Measurements from ENCODE around the gene KLHL12.

The KLHL12 gene

DNA sequence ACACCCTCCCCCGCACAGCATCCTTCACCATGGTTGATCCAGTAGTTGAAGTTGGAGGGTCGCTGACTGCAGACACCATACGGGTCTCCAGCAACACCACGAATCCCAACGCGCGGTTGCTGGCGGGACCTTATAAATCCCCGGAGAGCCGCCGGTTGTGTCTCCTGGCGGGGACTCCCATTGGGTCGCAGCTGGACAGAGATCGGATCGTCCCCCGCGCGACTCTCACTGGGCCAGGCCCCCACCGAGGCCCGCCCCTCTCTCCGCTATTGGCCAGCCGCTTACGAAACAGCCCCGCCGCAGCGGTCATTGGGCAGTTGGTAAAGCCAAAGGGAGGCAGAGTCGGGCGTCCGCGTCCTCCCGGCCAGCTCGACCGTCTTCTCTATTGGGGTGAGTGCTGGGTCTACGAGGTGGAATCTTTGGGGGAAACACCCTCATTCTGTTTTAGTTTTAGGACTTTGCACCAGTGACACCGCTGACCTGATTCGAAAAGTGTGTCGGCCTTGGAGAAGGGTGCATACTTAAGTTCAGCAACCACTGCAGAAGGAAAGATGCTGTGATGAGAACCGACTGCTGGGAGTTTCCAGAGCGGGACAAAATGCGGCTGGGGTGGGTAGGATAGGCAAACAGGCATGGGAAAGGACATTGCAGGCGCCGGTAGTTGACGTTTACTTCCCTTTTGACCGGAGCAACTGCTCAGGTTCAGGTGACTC lies 65.5 kb downstream of the KLHL12 start:
- DNase-seq (ENCODE audit: low spot score): peak; percentile 97
- no peak for TF ChIP-seq CTCF (conservative IDR thresholded peaks at IDR 0.05; ENCODE audit: low read depth)
- 0 out of 2 replicates have a peak overlapping the region, but pooled peaks have one; percentile 4 for H3K27ac ChIP-seq
- CTCF ChIA-PET: interaction anchor here (1.3 to 1.5 kb wide), 3 partner anchors 9 to 142 kb away, joined by 3 to 6 read pairs (median 3); no protein-coding TSS in a partner anchor
- POLR2A ChIA-PET (ENCODE audit: low non-redundant PET): interaction anchor here (0.7 to 2.2 kb wide), 5 partner anchors 27 to 1400 kb away, joined by 3 to 8 read pairs (median 3); partner anchors contain the start of genes KDM5B, PCAT6 and RABIF

DNA sequence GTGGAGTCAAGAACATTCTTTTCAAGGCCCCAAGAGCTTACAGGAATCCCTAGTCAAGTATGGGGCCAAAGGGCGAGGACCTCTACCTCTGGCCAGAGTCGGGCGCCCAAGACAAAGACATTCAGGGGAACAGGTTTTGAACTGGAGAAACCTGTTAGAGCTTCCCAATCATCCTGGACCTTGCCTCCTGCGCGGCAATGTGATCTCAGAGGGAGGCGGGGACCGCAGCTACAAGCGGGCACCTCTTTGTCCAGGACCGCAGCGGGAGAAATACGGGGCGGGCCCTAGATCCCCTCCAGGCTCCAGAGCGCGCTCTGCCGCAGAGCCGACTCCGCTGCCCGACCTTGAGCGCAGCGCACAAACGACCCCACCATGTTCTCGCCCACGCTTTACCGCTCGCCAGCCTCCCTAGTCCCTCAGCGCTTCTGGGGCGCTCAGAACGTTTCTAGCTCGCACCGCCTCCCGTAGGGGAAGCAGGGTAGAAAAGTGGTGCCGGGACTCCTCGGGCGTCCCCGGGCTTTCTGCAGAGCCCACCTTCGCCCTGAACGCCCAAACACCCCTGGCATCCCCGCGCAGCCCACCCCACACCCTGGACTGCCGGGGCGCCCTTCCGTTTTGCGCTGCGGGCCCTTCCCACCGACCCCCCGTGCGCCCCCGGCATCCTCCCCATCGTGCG lies 66.2 kb downstream of the KLHL12 start:
- ChIA-PET POLR2A (ENCODE audit: low non-redundant PET) (interaction anchor here (1.2 to 2.2 kb wide), 3 partner anchors 28 to 53 kb away, joined by 3 to 8 read pairs (median 4); partner anchors contain the start of genes KDM5B, PCAT6 and RABIF), CTCF (interaction anchor here (0.5 to 1.5 kb wide), 6 partner anchors 8 to 1426 kb away, joined by 3 to 6 read pairs (median 3); no protein-coding TSS in a partner anchor)
- peak; percentile 85 for DNase-seq (ENCODE audit: low spot score)
- no peak overlapping the region for H3K27ac ChIP-seq
- TF ChIP-seq CTCF (conservative IDR thresholded peaks at IDR 0.05; ENCODE audit: low read depth): no peak

- CTCF ChIA-PET: no interaction called here
- no peak overlapping the region for H3K27ac ChIP-seq
- POLR2A ChIA-PET (ENCODE audit: low non-redundant PET): no interaction called here
- TF ChIP-seq CTCF (conservative IDR thresholded peaks at IDR 0.05; ENCODE audit: low read depth): no peak
- no peak for DNase-seq (ENCODE audit: low spot score)
Observed at GRCh38 chr1:202858789-202859414, 68.1 kb downstream of the KLHL12 start.

DNA sequence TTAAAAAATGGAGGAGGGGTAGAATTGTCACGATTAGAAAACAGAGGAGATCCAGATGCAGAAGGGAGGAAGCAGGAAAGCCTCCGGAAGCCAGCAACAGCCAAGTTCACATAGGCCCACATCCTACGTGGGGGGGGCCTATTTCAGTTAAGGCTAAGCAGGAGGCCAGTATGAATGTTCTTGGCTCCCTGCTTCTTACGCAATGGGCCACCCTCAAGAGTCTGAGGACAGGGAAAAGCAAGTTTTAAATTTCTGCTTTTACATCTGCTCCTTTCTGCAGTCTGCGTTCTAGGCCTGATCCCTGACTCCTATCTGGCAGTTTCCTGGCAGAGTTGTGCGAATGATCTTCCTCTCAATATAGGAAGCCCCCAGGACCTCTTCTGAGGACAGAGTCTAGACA lies 68.7 kb downstream of the KLHL12 start:
- TF ChIP-seq CTCF (conservative IDR thresholded peaks at IDR 0.05; ENCODE audit: low read depth): no peak
- H3K27ac ChIP-seq: no peak overlapping the region
- CTCF ChIA-PET: no interaction called here
- POLR2A ChIA-PET (ENCODE audit: low non-redundant PET): no interaction called here
- DNase-seq (ENCODE audit: low spot score): no peak

DNA sequence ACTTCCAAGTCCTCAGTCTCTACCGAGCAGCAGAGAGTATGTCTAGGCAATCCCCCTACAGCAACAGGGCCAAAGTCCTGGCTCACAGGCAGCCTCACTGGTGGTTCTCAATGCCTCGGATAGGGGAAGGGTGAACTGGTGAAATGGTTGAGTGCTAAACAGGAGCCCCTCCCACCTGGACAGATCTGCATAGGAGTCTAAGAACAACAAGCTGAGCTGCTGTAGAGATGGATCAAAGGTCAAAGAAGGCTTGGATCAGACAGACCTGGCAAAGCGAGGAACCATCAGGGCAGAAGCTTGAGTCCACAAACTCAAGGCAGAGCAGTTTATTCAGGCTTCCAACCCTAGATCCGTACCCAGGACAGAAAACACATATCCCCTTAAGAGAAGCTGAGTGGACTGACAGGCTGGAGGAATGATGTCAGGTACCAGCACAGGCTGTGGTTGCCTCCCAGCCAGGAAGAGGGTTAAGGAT lies 69.9 kb downstream of the KLHL12 start:
- ChIA-PET POLR2A (ENCODE audit: low non-redundant PET) (no interaction called here), CTCF (interaction anchor here (1.0 kb wide), 1 partner anchor 47 kb away, joined by 3 read pairs; the partner anchor contains the start of gene PCAT6)
- TF ChIP-seq CTCF (conservative IDR thresholded peaks at IDR 0.05; ENCODE audit: low read depth): no peak
- no peak overlapping the region for H3K27ac ChIP-seq
- DNase-seq (ENCODE audit: low spot score): no peak

DNA sequence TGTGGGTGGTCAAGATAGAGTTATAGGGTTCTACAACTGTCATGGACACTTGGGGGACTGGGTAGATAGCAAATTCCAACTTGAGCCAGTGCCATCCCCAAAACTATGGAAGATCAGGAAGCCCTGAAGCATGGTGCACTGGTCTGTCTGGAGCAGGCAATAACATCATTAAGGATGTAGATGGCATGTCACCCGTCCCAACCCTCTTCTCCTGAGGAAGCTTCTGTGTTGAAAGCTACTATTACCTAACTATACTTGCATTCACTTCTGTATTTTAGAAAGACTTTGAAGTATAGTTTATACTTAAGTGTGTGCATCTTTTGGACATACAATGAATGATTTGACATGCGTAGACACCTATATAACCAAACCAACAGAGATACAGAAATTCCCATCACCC lies 71.0 kb downstream of the KLHL12 start:
- TF ChIP-seq CTCF (conservative IDR thresholded peaks at IDR 0.05; ENCODE audit: low read depth): no peak
- DNase-seq (ENCODE audit: low spot score): no peak
- H3K27ac ChIP-seq: no peak overlapping the region
- ChIA-PET POLR2A (ENCODE audit: low non-redundant PET) (no interaction called here), CTCF (interaction anchor here (0.6 kb wide), 1 partner anchor 69 kb away, joined by 5 read pairs; no protein-coding TSS in a partner anchor)
